GM18502 (cell line): ENCODE data around the gene KPNB1.
A peak's percentile ranks its signal among the peaks of the same experiment; 100 is the strongest.

ENCODE experiments used
- ATAC-seq: cut with Tn5 transposase; IDR thresholded peaks from one replicate; pipeline ENCODE4 v1.9.1; 2021; ENCODE audit warnings: mild to moderate bottlenecking; ENCODE audit not compliant: unreplicated experiment, poor library complexity

KPNB1 gene

DNA sequence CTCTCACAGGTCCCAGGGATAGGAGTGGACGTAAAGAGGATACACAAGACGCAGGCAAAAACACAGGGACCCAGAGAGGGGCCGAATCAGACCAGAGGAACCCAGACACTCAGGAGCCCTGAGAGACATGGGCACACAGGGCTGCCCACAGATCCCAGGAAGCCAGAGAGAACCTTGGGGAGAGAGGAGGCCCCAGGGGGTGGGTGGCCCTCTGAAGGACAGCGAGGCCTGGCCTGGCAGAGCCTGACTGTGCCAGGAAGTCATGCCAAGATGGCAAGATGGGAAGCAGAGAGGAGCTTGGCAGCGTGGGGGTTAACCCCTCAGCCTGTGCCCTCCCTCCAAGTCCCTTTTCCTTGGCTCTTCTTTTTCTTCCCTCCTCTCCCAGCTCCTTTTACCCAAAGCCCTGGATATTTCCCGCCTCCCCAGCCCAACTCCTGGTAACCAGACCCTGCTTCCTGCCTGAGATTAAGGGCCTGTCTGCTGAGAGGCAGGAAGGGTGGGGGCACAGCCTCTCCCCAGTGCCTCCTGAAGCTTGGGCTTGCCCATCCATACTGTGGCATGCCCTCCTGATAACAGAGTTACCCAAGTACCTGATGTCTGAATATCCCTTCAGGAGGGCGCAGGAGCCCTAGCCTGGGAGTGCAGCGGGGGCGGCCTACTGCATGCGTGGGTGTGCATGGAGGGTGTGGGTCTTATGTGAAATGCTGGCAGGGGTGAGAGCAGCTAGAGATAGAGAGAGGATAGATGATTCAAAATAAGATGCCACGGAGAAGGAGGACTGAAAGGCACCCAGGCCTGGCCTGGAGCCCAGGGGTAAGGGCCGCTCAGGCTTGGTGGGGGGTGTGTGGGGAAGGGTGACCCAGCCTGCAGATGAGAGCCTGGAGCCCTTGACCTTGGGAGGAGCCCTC, 77.3 kb downstream of the KPNB1 start:
- ATAC-seq: no peak

DNA sequence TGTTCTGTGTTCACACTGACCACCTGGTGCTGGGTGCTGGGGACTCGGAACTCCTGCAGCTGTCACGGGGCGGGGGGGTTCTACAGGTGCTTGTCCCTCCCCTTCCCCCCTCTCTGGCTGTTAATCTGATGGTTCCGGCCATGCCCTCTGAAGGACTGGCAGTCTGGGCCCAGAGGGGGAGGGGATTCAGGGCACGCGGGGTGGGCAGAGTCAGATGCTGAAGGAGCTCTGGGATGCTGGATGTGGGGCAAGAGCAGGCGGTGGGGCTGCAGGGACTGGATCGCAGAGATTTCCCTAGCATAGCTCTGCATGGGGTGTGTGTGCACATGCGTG, 78.0 kb downstream of the KPNB1 start:
- no peak for ATAC-seq

DNA sequence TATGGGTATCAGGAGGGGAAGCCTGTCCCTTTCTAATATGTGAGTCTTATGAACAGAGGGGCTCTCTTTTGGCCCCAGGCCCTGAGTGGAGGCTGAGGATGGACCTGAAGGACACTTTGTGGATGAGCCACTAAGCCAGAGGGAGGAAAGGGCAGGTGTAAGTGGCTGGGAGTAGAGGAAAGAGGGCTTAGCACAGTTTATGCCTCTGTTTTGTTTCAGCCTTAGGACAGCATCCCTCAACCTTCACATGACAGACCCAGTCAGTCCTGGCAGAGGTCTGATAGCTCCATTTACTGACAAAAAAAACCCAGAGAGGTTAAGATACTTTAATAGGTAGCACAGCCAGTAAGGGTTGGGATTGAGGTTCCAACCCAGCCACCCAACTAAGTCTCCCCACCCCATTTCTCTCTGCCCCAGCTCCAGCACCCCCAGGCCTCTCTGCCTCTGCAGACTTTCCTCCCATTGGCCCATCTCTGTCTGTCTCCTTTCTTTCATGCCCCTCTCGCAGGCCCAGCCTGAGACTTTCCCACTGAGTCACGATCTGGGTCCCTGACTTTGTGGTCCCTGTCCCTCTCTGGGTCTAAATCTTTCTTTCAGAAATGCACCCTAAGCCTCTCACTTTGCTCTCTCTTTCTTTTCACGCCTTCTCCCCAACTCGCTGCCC, 78.6 kb downstream of the KPNB1 start:
- ATAC-seq: no peak

DNA sequence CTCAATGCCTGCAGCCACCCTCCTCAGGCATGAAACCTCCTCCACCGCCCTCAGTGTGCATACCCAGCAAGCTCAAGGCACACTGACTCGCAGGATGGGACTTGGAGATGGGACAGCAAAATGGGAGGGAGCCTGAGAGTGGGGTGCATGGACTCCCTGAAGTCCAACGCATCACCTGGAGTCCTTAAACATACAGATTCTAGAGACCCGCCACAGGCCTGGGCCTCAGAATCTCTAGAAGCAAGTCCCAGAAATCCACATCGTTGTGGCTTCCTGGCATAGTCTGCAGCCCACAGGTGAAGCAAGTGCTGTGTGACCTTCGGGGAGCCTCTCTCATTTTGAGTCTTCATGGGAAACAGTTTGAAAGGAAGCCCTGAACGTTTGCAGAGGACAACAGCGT, 79.8 kb downstream of the KPNB1 start:
- ATAC-seq: no peak

DNA sequence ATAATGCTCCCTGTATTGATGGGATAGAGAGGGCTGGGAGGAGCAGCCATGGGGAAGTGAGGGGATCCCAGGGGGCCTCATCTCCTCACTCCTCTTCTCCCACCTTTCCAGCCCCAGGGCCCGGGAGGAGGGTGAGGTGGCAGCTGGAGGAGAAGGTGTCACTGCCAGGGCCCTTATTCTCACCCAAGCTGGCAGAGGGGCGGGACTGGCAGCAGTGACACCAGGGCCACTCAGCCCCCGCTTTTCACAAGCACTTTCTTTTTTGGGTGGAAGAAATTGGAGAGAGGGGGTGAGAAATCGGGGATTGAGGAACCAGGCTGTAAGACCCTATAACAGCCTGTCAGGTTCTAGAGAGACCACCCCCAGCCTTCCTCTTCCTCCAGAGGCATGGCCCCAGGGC, 81.0 kb downstream of the KPNB1 start:
- ATAC-seq: no peak

DNA sequence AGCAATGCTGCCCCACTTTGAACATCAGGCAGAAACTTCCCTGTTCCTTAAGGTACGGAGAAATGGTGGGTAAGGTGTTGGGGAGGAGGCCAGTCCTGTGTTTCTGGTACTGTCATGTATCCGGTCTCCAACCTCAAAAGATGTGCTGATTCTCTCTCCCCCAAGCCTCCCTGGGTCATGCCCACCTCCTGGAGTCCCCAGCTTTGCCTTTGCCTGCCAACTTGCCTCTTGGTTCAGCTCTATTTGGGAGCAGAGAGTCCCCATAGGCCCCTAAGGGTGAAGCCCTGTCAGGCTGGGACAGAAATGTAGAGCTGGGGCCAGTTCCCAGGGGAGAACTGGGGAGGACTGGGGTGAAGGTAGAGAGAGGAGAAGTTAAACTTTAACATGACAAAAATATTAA, 81.7 kb downstream of the KPNB1 start:
- no peak for ATAC-seq

DNA sequence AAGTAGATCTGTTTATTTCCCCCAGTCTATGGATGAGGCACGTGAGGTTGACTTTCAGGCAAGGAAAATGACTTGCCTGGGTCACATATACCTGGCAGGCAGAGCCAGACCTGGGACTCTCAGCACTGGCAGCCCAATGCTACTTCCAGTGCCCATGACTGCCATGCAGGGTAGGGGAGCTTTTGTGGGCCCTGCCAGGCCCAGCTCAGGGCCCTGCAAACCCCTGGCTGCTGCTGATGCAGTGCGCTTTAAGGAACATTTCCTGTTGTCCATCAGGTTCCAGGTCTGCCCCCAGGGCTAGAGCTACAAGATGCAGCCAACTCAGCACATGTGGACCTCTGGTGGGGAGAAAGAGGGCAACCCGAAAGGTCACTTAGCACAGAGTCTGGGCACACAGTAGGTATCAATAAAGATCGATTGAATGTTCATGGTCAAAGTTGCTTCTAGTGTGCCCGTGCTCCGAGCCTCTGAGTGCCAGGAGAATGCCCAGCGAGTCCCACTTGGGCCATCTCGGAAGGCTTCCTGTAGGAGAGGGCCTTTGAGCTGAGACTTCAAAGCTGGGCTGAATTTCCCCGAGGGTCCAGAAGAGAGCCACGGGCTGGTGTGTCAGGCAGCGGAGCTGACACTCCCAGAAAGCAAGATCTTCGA, 82.8 kb downstream of the KPNB1 start:
- no peak for ATAC-seq

DNA sequence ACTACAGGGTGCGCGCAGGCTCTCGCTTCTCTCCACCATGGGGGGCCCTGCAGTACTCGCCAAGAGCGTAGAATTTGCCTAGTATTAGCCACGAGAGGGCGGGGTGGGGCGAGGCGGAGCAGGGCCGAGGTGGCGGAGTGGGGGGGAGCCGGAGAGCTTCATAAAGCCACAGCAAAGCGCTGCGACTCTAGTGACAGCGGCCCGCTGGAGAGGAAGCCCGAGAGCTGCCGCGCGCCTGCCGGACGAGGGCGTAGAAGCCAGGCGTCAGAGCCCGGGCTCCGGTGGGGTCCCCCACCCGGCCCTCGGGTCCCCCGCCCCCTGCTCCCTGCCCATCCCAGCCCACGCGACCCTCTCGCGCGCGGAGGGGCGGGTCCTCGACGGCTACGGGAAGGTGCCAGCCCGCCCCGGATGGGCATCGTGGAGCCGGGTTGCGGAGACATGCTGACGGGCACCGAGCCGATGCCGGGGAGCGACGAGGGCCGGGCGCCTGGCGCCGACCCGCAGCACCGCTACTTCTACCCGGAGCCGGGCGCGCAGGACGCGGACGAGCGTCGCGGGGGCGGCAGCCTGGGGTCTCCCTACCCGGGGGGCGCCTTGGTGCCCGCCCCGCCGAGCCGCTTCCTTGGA, 83.4 kb downstream of the KPNB1 start, which contains the start of gene TBX21:
Gene TBX21 (plus strand): TSS at position 190 of the 627 bp plus-strand sequence. CDS start 219 bp downstream, at position 409.
- peak; percentile 59 for ATAC-seq

DNA sequence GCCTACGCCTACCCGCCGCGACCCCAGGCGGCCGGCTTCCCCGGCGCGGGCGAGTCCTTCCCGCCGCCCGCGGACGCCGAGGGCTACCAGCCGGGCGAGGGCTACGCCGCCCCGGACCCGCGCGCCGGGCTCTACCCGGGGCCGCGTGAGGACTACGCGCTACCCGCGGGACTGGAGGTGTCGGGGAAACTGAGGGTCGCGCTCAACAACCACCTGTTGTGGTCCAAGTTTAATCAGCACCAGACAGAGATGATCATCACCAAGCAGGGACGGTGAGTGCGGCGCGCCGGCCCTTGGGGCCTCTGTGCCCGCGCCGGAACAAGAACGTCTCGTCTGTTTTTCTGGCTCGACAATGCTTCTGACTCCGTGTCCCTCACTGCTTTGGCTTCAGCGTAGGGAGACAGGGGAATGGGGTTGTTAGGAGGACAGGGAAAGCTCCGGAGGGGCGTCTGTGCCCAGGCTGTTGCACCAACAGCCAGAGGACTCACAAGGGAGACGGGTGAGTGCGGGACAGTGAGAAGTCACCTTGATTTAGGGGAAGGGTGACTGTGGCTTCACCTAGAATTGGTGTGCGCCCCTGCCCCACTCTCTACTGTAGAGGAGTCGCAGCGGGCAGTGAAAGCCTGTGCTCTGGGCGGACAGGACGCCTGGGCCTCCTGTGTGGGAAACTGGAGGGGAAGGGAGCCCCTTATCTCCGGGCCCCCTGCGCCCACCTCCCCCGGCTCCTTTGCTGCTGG, 84.1 kb downstream of the KPNB1 start:
- ATAC-seq: peak; percentile 24

DNA sequence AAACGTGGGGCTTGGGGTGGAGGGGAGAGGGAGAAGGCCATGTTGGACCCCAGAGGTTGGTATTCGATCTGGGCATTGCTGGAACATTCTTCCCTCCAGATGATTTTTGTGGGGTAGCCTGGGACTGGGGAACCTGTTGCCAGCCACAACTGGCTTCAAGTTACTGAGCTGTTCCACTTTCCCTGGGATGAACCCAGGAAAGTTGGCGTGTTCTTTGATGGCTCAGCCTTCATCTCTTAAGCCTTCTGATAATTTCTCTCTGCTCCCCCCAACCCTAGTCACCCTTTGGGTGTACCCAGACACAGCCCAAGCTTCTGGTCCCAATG, 85.4 kb downstream of the KPNB1 start:
- no peak for ATAC-seq
